Dendritic cell treated with granulocyte-macrophage colony-stimulating factor and Interleukin-4, amounts not matched to agents 40 ng/mL and 50 ng/mL, for 4 days (primary cell): ENCODE data around the gene ARPC4.
"Not testable (repeated sequence)": the region's sequence is repeated elsewhere in the genome, so short reads cannot be mapped to it uniquely, and the experiment has no call there.

Experiments used
- H3K27ac Mint-ChIP-seq: one replicate; pipeline ENCODE4 v1.8.0; 2022; ENCODE audit warnings: mild to moderate bottlenecking, mixed read lengths
- H3K27me3 Mint-ChIP-seq: one replicate; pipeline ENCODE4 v1.8.0; 2022; ENCODE audit warnings: mild to moderate bottlenecking, mixed read lengths
- H3K36me3 Mint-ChIP-seq: one replicate; pipeline ENCODE4 v1.8.0; 2022; ENCODE audit warnings: low read depth, mixed read lengths
- H3K4me1 Mint-ChIP-seq: one replicate; pipeline ENCODE4 v1.8.0; 2022; ENCODE audit warnings: low read depth, mixed read lengths
- H3K4me3 Mint-ChIP-seq: one replicate; pipeline ENCODE4 v1.8.0; 2022; ENCODE audit warnings: mild to moderate bottlenecking, moderate library complexity, mixed read lengths
- H3K9me3 Mint-ChIP-seq: one replicate; pipeline ENCODE4 v1.8.0; 2022; ENCODE audit warnings: mixed read lengths
- intact Hi-C: fragments of 100-400 bp; cut with micrococcal nuclease; formaldehyde crosslinking; loops from one replicate; pipeline ENCODE4 v1.15.0; 2022

Gene ARPC4

DNA sequence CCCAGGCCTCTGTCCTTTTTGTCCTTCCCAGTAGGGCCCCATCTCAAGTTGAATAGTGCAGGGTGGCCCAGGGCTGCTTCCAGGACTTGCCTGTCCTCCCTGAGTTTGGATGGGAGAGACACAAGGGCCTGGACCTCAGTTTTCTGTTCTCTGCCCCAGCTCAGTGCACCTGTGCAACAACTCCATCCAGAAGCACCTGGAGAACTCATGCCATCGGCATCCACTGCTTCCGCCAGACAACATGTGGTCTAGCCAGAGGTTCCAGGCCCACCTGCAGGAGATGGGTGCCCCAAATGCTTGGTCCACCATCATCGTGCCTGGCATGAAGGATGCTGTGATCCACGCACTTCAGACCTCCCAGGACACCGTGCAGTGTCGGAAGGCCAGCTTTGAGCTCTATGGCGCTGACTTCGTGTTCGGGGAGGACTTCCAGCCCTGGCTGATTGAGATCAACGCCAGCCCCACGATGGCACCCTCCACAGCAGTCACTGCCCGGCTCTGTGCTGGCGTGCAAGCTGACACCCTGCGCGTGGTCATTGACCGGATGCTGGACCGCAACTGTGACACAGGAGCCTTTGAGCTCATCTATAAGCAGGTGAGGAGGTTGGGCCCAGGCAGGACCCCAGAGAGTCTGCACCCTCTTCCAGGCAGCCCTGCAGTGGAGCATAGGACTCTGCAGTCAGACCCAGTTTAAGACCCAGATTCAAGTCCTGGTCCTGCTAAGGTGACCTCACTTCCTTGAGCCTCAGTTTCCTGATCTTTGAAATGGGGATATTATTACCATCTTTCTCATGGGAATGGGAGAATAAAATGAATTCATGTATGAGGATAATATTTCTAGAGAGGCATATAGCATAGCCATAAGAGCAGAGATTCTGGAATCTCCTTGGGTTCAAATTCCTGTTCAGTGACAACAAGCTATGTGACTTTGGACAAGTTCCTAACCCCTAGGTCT lies 36.2 kb downstream of the ARPC4 start:
- peaks cover 80% of the 10 kb centered on the region for H3K36me3 Mint-ChIP-seq
- H3K4me1 Mint-ChIP-seq = peaks cover 6% of the 10 kb centered on the region
- H3K27me3 Mint-ChIP-seq = no peaks in the 10 kb centered on the region
- intact Hi-C loops = no loop called here
- H3K4me3 Mint-ChIP-seq = no peak overlapping the region
- no peaks in the 10 kb centered on the region for H3K9me3 Mint-ChIP-seq
- no peak overlapping the region for H3K27ac Mint-ChIP-seq

DNA sequence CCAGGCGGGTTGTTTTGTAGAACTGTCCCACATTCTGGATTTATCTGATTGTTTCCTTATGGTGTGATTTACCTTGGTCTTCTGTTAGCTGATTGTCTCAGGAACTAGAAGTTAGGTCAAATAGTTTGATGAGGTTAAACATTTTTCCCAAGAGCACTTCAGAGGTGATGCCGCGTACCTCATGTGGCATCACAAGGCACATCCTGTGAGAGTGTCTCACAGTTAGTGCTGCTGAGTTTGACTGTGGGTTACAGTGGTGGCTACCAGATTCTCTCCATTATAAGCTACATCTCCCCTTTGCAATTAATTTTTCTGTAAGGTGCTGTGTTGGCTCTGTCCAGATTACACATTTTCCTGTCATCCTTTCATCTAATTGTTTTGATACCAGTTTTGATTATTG lies 38.4 kb downstream of the ARPC4 start:
- no peak overlapping the region for H3K27ac Mint-ChIP-seq
- H3K36me3 Mint-ChIP-seq = peaks cover 91% of the 10 kb centered on the region
- no peaks in the 10 kb centered on the region for H3K9me3 Mint-ChIP-seq
- no peaks in the 10 kb centered on the region for H3K27me3 Mint-ChIP-seq
- intact Hi-C loops = no loop called here
- H3K4me3 Mint-ChIP-seq = no peak overlapping the region
- peaks cover 6% of the 10 kb centered on the region for H3K4me1 Mint-ChIP-seq

DNA sequence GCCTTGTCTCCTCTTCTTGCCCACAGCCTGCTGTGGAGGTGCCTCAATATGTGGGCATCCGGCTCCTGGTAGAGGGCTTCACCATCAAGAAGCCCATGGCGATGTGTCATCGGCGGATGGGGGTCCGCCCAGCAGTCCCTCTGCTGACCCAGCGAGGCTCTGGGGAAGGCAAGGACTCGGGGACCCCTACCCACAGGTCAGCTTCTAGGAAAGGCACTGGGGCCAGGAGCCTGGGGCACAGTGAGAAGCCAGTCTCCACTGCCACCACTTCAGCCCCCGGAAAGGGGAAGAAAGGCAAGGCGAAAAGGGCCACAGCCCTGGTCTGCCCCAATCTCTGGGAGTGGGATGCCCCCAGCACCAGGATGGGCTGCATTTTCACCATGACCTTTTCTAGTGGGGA lies 40.2 kb downstream of the ARPC4 start:
- H3K9me3 Mint-ChIP-seq = no peaks in the 10 kb centered on the region
- H3K4me1 Mint-ChIP-seq = peaks cover 5% of the 10 kb centered on the region
- H3K27ac Mint-ChIP-seq = no peak overlapping the region
- H3K36me3 Mint-ChIP-seq = peaks cover 94% of the 10 kb centered on the region
- intact Hi-C loops = no loop called here
- no peak overlapping the region for H3K4me3 Mint-ChIP-seq
- no peaks in the 10 kb centered on the region for H3K27me3 Mint-ChIP-seq

DNA sequence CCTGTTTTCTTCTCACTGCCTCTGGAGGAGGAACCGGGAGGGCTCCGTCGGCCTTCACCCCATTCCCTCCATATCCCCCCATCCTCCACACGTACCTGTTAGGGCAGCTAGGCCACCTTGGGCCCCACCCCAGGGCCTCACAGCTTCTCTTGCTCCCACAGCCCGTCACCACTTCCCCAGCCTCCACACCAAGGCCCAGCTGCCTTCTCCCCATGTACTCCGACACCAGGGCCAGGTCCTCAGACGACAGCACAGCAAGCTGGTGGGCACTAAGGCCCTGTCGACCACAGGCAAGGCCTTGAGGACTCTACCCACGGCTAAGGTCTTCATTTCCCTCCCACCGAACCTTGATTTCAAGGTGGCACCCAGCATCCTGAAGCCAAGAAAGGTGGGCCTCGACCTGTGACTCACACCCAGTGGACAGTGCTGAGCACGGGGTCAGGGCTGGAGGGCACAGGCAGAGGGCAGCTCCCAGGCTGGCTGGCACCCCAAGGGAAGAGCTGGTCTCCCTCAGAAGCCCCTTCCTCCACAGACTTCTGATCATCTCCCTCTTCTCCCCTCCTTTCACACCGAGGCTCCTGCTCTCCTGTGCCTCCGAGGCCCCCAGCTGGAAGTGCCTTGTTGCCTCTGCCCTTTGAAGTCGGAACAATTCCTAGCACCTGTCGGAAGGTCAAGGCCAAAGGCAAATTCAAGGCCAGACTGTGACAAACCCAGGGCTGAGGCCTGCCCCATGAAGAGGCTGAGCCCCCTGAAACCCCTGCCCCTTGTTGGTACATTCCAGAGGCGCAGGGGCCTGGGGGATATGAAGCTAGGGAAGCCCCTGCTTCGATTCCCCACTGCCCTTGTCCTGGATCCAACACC lies 41.9 kb downstream of the ARPC4 start:
- no peak overlapping the region for H3K27ac Mint-ChIP-seq
- no peak overlapping the region for H3K4me3 Mint-ChIP-seq
- H3K4me1 Mint-ChIP-seq = peaks cover 12% of the 10 kb centered on the region
- intact Hi-C loops = no loop called here
- H3K36me3 Mint-ChIP-seq = peaks cover 93% of the 10 kb centered on the region
- H3K27me3 Mint-ChIP-seq = no peaks in the 10 kb centered on the region
- no peaks in the 10 kb centered on the region for H3K9me3 Mint-ChIP-seq

DNA sequence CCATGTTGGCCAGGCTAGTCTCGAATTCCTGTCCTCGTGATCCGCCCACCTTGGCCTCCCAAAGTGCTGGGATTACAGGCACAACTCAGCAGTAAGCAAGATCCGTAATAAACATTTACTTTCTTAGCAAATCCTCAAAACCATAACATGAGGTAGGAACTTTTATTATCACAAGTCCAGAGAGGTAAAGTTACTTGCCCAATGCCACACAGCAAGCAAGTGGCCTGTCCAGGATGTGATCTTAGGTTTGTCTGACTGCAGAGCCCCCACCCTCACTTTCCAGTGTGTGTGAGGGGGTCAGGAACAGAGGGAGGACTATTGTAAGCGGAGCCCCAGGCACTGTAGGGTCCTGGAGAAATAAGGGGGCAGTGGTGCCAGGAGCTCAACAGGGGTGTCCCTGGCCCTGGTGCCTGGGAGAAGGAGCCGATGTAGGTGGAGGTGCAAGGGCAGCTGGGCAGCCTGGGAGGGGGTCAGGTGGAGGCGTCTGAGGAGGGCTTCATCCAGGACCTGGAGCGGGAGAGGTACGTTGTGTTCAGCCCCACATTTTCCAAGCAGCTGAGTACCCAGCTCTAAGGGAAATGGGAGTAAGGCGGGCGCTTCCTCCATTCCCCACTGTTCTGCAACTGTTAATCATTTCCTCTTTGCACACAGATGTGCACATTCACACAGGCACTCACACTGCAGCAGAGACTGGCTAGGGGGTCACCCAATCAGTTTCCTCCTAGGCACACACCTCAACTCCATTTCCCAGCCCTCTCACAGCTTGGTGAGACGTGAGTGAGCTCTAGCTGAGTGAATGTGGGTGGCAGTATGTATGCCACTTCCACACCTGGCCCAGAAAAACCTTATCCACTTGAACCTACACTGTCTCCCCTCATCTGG lies 45.1 kb downstream of the ARPC4 start:
- intact Hi-C loops = no loop called here
- H3K27ac Mint-ChIP-seq = peak overlapping the region; percentile 33
- no peak overlapping the region for H3K4me3 Mint-ChIP-seq
- no peaks in the 10 kb centered on the region for H3K9me3 Mint-ChIP-seq
- no peaks in the 10 kb centered on the region for H3K27me3 Mint-ChIP-seq
- H3K36me3 Mint-ChIP-seq = peaks cover 96% of the 10 kb centered on the region
- H3K4me1 Mint-ChIP-seq = peaks cover 24% of the 10 kb centered on the region

DNA sequence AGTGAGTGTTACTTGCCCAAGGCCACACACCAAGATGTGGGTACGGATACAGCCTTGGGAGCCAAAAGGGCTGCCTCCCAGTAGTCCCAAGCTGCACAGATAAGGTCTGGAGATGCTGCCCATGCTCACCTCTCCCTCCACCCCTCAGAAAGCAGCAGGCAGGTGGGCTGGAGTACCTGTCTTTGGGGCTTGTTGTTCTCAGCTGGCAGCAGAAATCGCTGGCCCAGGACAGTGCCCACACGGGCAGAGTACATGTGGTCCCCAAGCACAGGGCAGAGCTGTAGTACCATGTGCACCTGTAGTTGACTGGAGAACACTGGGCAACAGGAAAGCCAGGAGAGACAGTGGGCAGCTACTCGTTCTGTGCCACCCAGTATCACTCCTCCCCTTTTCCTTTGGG lies 46.0 kb downstream of the ARPC4 start:
- H3K4me1 Mint-ChIP-seq = peaks cover 33% of the 10 kb centered on the region
- H3K4me3 Mint-ChIP-seq = no peak overlapping the region
- H3K36me3 Mint-ChIP-seq = peaks cover 95% of the 10 kb centered on the region
- H3K27me3 Mint-ChIP-seq = no peaks in the 10 kb centered on the region
- H3K9me3 Mint-ChIP-seq = no peaks in the 10 kb centered on the region
- H3K27ac Mint-ChIP-seq = no peak overlapping the region
- intact Hi-C loops = no loop called here

DNA sequence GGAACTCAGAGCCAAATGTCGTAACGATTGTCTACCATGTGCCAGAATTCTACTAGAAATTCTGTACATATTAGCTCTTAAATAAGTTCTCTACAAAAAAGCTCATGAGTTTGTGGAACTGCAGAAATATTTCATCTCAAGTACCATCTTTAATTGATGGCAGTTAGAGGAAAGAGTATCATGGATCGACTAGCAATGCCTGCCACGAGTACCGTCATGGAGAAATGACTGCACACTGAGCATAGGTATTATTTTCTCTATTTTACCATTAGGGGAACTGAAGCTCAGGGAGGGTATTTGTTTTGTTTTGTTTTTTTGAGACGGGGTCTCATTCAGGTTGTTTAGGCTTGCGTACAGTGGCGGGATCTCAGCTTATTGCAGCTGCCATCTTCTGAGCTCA lies 48.1 kb downstream of the ARPC4 start:
- Mint-ChIP-seq H3K27ac (no peak overlapping the region), H3K9me3 (no peaks in the 10 kb centered on the region)

DNA sequence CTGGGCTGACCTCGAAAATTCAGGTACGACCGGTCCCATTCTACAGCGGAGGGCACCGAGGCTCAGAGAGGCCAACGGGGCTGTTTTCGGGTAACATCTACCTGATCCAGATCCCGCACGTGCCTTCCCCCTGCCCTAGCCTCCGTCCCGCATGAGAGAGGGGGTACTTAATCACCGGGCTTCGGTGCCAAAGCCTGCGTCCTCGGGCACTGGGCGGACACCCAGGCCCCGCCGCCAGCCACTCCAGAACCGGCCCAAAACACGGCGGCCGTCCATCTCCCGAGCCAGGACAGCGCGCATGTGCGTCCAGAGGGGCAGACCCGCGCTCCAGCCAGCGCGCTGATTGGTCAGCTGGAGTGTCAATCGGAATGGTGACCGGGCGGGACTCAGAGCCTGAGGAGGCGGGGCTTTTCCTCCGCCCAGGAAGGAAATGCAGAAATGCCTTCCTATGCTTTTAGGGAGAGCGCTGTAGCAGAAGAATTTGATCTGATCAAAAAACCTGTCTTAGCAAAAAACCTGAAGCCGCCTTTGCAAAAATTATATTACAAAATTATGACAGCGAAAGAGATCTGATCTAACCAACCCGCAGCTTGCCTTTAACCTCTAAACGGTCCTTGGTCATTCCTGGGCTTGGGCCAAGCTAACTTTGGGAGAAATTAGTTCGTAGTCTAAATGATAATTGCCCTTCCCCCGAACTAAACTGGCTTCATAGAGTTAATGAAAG lies 51.0 kb downstream of the ARPC4 start, which contains the start of gene RPUSD3:
TSS of gene RPUSD3 (minus strand) at position 294 of the 724 bp plus-strand sequence. CDS start at position 276, 18 bp downstream.
- Mint-ChIP-seq H3K4me1 (peaks cover 31% of the 10 kb centered on the region), H3K4me3 (peak within 1 kb of the TSS; percentile 99), H3K9me3 (no peaks in the 10 kb centered on the region), H3K36me3 (peaks cover 48% of the 10 kb centered on the region), H3K27me3 (no peaks in the 10 kb centered on the region), H3K27ac (peak within 1 kb of the TSS; percentile 90)
- intact Hi-C loops = loop anchor here (5.0 kb wide), 1 partner anchor 88 kb away; the partner anchor contains the start of gene CRELD1

More for the DNA sequence above, 48.1 kb downstream of the ARPC4 start:
- Mint-ChIP-seq H3K27me3 (no peaks in the 10 kb centered on the region), H3K4me1 (peaks cover 39% of the 10 kb centered on the region), H3K36me3 (peaks cover 75% of the 10 kb centered on the region), H3K4me3 (no peak overlapping the region)
- intact Hi-C loops = loop anchor here (5.0 kb wide), 1 partner anchor 91 kb away; the partner anchor contains the start of gene CRELD1

DNA sequence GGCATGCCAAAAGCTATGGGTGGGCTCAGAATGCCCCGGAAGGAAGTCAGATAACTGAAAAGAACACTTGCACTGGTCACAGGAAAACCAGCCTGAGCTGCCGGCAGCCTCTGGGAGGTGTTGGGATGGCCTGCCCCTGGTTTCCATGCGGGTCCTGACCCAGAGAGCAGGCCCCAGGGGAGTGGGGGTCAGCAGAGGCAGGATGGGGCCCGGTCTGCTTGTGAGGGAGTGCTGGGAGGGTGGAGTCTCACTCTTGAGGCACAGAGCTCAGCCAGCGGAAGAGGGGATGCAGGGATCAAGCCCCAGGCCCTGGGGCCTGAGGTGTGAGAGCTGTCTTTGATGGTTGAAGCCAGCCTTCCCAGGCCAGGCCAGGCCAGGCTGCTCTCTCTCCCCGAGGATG lies 53.3 kb downstream of the ARPC4 start:
- no peaks in the 10 kb centered on the region for H3K9me3 Mint-ChIP-seq
- intact Hi-C loops = loop anchor here (5.0 kb wide), 1 partner anchor 71 kb away; the partner anchor contains the start of gene IL17RC
- H3K4me1 Mint-ChIP-seq = peaks cover 31% of the 10 kb centered on the region
- H3K27ac Mint-ChIP-seq = peak overlapping the region; percentile 34
- no peak overlapping the region for H3K4me3 Mint-ChIP-seq
- peaks cover 24% of the 10 kb centered on the region for H3K36me3 Mint-ChIP-seq
- no peaks in the 10 kb centered on the region for H3K27me3 Mint-ChIP-seq

DNA sequence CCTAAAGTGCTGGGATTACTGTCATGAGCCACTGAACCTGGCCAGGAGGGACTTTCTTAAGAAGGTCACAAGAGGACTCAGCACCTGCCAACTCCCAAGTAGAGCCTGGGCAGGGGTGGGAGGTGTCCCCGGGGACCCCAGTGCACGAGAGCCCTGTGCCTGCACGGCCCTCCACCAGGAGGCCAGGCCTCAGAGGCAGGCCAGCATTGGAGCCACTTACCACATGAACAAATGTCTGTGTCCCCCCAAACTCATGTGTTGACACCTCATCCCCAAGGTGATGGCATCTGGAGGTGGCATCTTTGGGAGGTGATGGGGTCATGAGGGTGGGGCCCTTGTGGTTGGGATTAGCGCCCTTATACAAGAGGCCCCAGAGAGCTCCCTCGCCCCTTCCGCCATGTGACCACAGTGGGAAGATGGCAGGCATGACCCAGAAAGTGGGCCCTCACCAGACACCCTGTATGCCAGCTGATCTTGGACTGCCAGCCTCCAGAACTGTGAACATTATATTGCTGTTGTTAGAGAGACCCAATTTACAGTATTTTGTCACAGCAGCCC lies 54.1 kb downstream of the ARPC4 start:
- intact Hi-C loops = loop anchor here (5.0 kb wide), 1 partner anchor 70 kb away; the partner anchor contains the start of gene IL17RC
- Mint-ChIP-seq H3K4me1 (peaks cover 28% of the 10 kb centered on the region), H3K36me3 (peaks cover 16% of the 10 kb centered on the region)

DNA sequence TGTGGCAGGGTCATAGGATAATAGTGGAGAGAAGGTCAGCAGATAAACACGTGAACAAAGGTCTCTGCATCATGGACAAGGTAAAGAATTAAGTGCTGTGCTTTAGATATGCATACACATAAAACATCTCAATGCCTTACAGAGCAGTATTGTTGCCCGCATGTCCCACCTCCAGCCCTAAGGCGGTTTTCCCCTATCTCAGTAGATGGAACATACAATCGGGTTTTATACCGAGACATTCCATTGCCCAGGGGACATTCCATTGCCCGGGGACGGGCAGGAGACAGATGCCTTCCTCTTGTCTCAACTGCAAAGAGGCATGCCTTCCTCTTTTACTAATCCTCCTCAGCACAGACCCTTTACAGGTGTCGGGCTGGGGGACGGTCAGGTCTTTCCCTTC lies 55.0 kb downstream of the ARPC4 start:
- H3K9me3 Mint-ChIP-seq = not testable (repeated sequence)

More for the DNA sequence above, 54.1 kb downstream of the ARPC4 start:
- no peaks in the 10 kb centered on the region for H3K9me3 Mint-ChIP-seq
- no peak overlapping the region for H3K27ac Mint-ChIP-seq
- no peak overlapping the region for H3K4me3 Mint-ChIP-seq
- peaks cover 3% of the 10 kb centered on the region for H3K27me3 Mint-ChIP-seq

DNA sequence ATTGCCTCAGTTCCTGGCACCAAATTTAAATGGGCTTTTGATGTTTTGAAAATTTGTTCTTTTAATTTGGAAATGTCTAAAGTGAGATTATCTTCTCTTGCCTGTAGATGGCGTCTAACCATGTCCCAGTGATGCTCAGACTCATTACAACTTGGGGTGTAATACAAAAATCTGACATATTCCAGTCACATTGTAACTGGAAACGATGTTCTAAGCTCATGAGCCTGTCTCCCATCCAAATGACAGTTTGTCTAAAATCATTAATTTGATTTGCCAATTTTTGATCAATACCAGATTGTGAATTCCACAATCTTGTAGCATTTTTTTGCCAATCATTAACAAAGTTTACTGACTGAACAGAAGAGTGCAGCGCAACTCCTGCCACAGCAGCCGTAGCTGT lies 56.0 kb downstream of the ARPC4 start:
- intact Hi-C loops = loop anchor here (5.0 kb wide), 1 partner anchor 68 kb away; the partner anchor contains the start of gene IL17RC

More for the DNA sequence above, 55.0 kb downstream of the ARPC4 start:
- not testable (repeated sequence) for H3K4me3 Mint-ChIP-seq, H3K27me3 Mint-ChIP-seq, H3K27ac Mint-ChIP-seq, H3K36me3 Mint-ChIP-seq
- intact Hi-C loops = loop anchor here (5.0 kb wide), 1 partner anchor 69 kb away; the partner anchor contains the start of gene IL17RC
- peaks cover 19% of the 10 kb centered on the region for H3K4me1 Mint-ChIP-seq

More for the DNA sequence above, 56.0 kb downstream of the ARPC4 start:
- H3K9me3 Mint-ChIP-seq, H3K36me3 Mint-ChIP-seq, H3K4me3 Mint-ChIP-seq, H3K27me3 Mint-ChIP-seq: not testable (repeated sequence)
- peaks cover 10% of the 10 kb centered on the region for H3K4me1 Mint-ChIP-seq
- peak overlapping the region; percentile 32 for H3K27ac Mint-ChIP-seq
